Stimulated activated naive CD8-positive, alpha-beta T cell treated with anti-CD3 and anti-CD28 coated beads, Interleukin-15, Interleukin-2, amounts not matched to agents 100 ng/mL and 50 ng/mL, for 24 hours (primary cell): ENCODE measurements around the gene TPSB2.

Source experiments
- H3K27ac Mint-ChIP-seq: one replicate; pipeline ENCODE4 v1.8.0; 2021; ENCODE audit warnings: mild to moderate bottlenecking, mixed read lengths
- H3K27me3 Mint-ChIP-seq: one replicate; pipeline ENCODE4 v1.8.0; 2021; ENCODE audit warnings: mixed read lengths
- H3K36me3 Mint-ChIP-seq: one replicate; pipeline ENCODE4 v1.8.0; 2021; ENCODE audit warnings: low read depth, mixed read lengths
- H3K4me1 Mint-ChIP-seq: one replicate; pipeline ENCODE4 v1.8.0; 2021; ENCODE audit warnings: low read depth, mixed read lengths
- H3K4me3 Mint-ChIP-seq: one replicate; pipeline ENCODE4 v1.8.0; 2021; ENCODE audit warnings: mild to moderate bottlenecking, mixed read lengths
- H3K9me3 Mint-ChIP-seq: one replicate; pipeline ENCODE4 v1.8.0; 2021; ENCODE audit warnings: mixed read lengths

The TPSB2 gene

DNA sequence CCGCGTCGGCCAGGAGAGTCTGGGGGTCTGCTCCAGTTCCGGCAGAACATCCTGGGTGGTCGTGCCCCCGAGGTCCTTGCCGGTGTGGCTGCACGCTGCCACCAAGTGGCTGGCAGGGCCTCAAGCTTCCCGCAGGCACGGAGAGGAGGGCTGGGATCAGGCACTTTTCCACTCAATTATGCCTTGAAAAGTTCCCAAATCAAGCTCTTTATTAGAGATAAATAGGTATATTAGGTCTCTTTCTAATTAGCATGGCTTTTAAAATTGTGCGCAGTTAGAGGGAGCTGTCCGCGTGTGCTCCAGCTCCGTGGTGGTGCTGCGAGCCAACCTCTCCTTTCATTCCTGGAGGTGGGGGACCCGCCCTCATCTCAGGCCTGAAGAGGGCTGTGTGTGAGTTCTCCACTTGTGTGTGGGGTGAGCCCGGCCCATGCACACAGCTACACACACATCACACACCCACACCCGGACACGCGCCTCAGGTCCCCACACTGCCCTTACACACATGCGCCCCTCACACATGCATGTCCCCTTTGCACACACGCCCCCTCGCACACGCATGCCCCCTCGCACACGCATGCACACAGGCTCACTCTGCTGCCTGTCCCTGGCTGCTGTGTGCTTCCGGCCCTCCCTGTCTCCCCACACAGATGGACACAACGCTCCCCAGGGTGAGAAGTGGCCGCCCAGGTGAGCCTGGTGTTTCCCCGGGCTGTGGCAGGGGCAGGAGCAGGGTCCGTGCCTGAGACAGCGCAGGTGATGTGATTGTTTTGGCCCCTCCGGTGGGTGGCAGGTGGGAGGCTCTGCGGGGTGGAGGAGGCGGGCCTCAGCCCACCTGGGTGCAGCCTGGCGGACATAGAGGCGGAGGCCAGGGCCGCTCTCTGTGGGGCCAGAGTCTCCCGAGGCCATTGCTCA lies 48.3 kb downstream of the TPSB2 start:
- no peaks in the 10 kb centered on the region for H3K4me1 Mint-ChIP-seq
- H3K36me3 Mint-ChIP-seq, result no peaks in the 10 kb centered on the region
- H3K9me3 Mint-ChIP-seq, result no peaks in the 10 kb centered on the region
- no peaks in the 10 kb centered on the region for H3K27me3 Mint-ChIP-seq
- no peak overlapping the region for H3K4me3 Mint-ChIP-seq
- H3K27ac Mint-ChIP-seq, result no peak overlapping the region

DNA sequence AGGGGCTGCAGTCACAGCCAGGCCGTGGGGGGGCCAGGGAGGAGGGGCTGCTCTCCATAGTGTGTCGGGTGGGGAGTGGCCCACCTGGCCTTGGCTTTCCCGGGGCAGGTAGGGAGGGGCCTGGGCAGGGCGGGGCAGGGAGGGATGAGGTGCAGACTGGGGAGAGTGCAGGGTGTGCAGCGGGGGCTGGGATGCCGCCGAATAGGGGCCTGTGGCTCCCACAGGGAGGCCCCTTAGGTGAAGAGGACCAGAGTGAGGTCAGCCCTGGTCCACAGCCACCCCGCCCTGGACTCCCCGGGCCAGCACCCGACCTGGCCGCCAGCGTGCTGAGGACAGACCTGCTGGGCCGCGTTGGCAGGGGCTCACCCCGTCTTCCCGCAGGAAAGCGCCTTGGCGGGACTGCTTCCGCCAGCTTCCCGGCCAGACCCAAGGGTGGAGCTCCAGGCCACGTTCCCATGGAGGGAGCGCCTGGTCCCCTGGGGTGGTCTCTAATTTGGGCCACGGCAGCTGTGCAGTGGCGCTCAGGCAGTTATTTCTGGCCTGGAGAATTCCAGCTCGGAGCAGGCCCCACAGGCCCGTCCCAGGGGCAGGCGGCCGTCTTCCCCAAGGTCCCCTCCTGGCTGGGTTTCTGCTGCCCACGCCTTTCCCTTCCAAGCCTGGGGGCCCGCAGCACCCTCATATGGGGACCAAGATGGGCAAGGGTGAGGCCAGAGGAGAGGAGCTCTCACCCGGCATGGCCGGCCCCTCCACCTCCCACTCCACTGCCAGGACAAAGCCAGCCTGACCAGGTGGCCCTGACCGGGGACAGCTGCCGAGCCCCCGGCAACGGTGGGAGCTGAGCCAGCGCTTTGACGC lies 49.2 kb downstream of the TPSB2 start:
- Mint-ChIP-seq H3K4me3 (no peak overlapping the region), H3K9me3 (no peaks in the 10 kb centered on the region), H3K4me1 (no peaks in the 10 kb centered on the region), H3K36me3 (no peaks in the 10 kb centered on the region), H3K27me3 (no peaks in the 10 kb centered on the region), H3K27ac (no peak overlapping the region)
